GM21526 (cell line): ENCODE data around the gene ANKEF1.
"Not testable (repeated sequence)": the region's sequence is repeated elsewhere in the genome, so short reads cannot be mapped to it uniquely, and the experiment has no call there.

Experiments used
- ATAC-seq: cut with Tn5 transposase; IDR thresholded peaks from one replicate; pipeline ENCODE4 v1.9.1; 2021; ENCODE audit warnings: moderate library complexity; ENCODE audit not compliant: unreplicated experiment, low FRiP score

The ANKEF1 gene

DNA sequence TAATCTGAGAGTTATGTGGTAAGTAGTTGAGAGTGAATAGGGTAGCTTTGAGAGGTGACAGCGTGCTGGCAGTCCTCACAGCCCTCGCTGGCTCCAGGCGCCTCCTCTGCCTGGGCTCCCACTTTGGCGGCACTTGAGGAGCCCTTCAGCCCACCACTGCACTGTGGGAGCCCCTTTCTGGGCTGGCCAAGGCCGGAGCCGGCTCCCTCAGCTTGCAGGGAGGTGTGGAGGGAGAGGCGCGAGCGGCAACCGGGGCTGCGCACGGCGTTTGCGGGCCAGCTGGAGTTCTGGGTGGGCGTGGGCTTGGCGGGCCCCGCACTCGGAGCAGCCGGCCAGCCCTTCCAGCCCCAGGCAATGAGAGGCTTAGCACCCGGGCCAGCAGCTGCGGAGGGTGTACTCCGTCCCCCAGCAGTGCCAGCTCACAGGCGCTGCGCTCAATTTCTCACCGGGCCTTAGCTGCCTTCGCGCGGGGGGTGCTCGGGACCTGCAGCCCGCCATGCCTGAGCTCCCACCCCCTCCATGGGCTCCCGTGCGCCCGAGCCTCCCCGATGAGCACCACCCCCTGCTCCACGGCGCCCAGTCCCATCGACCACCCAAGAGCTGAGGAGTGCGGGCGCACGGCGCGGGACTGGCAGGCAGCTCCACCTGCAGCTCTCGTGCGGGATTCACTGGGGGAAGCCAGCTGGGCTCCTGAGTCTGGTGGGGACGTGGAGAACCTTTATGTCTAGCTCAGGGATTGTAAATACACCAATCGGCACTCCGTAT is 3.2 kb upstream of the ANKEF1 start:
- ATAC-seq = not testable (repeated sequence)

DNA sequence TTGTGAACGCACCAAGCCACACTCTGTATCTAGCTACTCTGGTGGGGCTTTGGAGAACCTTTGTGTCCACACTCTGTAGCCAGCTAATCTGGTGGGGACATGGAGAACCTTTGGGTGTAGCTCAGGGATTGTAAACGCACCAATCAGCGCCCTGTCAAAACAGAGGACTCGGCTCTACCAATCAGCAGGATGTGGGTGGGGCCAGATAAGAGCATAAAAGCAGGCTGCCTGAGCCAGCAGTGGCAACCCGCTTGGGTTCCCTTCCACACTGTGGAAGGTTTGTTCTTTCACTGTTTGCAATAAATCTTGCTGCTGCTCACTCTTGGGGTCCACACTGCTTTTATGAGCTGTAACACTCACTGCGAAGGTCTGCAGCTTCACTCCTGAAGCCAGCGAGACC is 2.5 kb upstream of the ANKEF1 start:
- ATAC-seq = not testable (repeated sequence)

DNA sequence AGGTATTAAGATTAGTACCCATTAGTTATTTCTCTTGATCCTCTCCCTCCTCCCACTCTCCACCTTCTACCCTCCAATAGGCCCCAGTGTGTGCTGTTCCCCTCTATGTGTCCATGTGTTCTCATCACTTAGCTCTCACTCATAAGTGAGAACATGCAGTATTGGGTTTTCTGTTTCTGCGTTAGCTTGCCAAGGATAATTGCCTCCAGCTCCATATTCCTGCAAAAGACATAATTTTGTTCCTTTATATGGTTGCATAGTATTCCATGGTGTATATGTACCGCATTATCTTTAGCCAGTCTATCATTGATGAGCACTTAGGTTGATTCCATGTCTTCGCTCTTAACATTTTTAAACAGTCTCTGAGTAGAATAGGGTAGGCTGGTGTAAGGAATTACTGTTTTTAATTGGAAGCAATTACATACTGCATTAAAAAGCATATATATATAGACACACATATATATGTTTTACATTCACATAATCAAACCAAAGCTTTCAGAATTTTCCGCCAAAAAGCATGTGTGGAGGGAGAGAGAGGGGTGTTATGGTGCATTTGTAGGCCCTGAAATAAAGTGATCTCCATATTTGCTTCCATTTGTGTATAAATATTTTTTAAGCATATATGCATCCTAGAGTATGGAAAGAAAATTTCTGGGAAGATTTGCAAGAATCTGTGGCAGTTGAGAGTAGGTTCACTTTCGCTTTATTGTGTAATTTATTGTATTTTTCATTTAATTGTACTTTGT is 709 bp upstream of the ANKEF1 start:
- no peak for ATAC-seq

GRCh38 chr20:10036321-10036720 is 1.5 kb downstream of the ANKEF1 start:
- not testable (repeated sequence) for ATAC-seq

GRCh38 chr20:10040070-10040975 is 5.5 kb downstream of the ANKEF1 start:
- ATAC-seq = peak; percentile 50

- no peak for ATAC-seq
Measured at GRCh38 chr20:10042086-10042485, 7.3 kb downstream of the ANKEF1 start.

GRCh38 chr20:10047427-10047826 is 12.6 kb downstream of the ANKEF1 start:
- ATAC-seq = no peak

DNA sequence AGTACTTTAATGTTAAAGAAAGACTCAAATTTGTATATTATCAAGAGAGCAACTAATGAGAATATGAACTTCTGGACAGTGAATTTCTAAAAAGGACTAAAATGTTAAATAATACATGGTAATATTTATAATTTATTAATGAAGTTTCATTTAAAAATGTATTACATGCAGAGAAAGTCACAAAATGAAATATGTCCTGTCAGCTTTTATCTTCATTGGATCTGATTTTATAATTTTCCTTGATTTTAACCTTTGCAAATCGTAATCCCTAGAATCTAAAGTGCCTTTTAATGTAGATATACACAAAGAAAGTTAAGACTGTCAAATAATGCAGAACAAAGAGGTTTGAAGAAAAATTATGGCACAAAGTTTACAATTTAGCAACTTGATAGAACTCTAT is 16.4 kb downstream of the ANKEF1 start:
- ATAC-seq = no peak

- ATAC-seq = no peak
Measured at GRCh38 chr20:10059006-10059405, 24.2 kb downstream of the ANKEF1 start.

GRCh38 chr20:10060226-10060625 is 25.4 kb downstream of the ANKEF1 start:
- ATAC-seq = peak; percentile 88

DNA sequence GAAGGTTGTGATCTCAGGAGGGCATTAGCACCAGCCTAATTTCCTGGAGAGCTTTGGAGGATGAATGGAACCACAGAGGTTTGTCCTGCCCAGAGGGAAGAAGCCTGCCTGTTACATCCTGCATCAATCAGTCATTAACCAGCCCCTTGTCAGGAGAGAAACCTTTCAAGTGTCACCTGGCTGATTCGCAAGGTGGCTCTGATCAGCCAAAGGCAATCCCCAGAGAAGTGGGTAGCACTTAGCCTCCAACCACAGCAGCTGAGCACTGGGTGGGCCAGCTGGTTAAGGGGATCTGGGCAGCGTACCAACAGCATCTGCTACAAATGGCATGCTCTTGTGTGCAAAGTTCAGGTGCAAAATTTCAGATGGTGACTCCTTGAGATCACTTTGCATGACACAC is 26.9 kb downstream of the ANKEF1 start:
- ATAC-seq = no peak

- ATAC-seq = no peak
Measured at GRCh38 chr20:10063482-10063881, 28.7 kb downstream of the ANKEF1 start.

DNA sequence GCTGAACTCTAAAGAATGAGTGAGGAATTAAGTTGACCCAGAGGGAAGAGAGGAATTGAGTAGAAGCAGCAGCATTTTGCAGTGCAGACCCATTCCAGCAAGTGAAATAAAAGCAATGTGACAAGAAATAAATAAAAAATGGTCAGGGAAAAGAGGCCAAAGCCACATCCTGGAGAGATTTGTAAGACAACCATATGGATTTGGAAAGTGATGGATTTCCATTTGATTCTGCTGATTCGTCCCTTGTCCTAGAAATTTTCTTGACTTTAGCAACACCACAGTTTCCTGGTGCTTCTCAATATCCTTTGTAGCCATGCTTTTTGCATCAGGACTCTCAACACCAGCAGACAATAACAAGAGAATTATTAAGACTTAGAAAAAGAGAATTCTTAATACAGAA is 29.8 kb downstream of the ANKEF1 start:
- no peak for ATAC-seq

GRCh38 chr20:10065154-10065833 is 30.5 kb downstream of the ANKEF1 start:
- no peak for ATAC-seq

DNA sequence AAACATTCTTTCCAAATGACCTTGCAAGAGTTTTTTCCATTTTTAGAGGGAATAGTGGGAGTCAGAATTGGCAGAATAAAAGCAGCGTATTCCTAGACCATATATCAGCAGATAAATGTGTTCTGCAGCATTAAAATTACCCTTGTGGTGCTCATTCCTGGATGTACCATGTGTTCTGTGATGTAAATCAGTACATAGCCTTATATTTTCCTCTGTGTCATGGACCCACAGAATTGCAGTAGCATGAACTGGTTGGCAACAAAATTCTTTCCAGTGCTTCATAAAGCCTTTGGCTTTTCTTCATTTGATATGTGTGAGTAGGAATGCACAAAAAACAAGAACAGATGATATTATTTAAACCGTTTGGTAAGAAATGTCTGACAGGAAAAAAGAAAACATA is 32.5 kb downstream of the ANKEF1 start:
- ATAC-seq = no peak

DNA sequence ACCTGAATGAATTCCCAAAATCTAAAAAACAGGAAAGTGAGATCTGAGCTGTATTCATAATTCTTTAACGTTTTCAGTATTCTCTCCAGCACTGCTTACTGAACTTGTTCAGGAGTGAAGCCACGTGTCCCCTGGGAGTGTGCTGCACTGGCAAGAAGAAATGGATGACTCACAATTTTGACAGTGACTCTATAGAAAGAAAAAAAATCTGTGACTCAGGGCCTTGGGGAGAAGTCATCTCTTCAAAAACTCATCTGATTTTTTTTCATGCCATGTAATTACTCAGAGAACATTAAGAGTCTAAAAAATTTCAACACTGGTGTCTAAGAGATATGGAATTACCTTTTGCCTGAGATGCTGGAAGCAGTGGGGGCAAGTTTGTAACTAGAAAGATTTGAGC is 39.7 kb downstream of the ANKEF1 start:
- no peak for ATAC-seq

DNA sequence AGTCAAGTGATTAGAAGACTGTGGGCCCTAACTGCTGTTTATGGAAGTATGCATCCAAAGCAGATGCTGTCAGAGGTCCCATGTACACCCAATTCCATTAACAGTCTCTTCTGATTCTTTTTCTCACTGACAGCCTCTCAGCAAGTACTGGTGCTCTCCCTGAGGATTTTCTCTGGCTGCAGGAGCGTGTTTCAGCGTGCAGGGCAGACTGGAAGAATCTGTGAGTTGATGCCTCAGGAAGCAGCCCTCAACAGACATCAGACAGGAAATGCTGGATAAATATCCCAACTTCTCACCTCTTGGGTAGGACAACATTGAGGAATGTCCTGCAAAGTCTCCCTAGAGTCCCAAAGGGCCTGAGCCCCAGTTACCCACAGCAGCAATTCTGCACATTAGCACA is 40.8 kb downstream of the ANKEF1 start:
- ATAC-seq = no peak

DNA sequence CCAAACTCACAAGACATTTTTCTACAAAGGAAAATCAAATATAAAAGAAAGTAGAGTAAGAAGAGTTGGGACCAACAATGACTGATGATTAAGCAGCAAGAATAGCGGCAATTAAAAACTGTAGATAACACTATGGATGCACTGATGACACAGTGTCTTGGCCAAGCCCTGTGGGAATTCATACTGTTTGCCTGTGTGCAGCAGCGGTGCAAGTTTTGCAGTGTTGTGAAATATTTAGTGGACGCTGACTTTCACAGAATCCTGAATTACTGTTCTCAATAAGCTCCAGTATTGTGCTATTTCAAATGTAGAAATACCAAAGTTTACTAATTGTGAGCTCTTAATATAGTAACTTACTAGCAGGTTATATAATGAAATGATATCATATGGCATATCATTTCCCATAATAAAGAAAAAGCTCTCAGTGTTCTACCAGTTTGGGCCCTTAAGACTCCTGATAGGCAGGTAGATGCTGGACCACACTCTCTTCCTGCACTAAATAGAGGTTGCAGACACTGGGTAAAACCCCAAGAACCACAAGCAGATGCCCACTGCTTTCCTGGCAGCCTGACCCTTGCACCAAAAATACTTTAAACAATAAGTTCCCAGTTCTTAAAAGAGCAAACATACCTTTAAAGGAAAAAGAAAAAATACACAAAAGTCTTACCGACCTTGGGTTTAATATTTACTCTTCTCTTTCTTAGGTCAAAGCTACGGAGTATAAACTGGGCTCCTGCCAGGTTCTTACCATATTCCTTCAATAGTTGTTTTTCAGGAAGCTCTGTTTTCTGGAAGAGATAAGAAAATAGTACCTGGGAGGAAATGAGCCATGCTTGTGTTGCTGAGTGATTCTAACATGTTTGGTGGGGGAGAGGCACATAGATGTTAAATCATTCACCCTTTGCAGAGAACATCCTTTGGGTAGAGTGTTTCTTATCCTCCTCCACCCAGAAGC is 41.6 kb downstream of the ANKEF1 start:
- no peak for ATAC-seq

- no peak for ATAC-seq
Measured at GRCh38 chr20:10077081-10077471, 42.3 kb downstream of the ANKEF1 start.
